Esophagus squamous epithelium (tissue), 5 donors: Measurements from ENCODE around the gene SIAH2. TPM values are rescaled to one million over a fixed set of nuclear protein-coding genes. Genes with fewer than 3 reads are reported as not detected.
A peak's percentile ranks its signal among the peaks of the same experiment; 100 is the strongest.

ENCODE experiments used
- DNase-seq: peaks from one replicate; lab custom pipeline; 2025; lab: John Stamatoyannopoulos, UW
- H3K27ac ChIP-seq, 4 donors: fragments of 200-600 bp; sonication (generic); one replicate each; pipeline ENCODE4 v1.5.1; 2016 to 2019; ENCODE audit warnings: mild to moderate bottlenecking in 1 of 4
- H3K27me3 ChIP-seq, 4 donors: fragments of 200-600 bp; sonication (generic); 1 replicate in 3 of 4; 2 replicates in 1 of 4; pipeline versions ENCODE4 v1.5.1 to v1.6.0; 2017 to 2021; ENCODE audit warnings: antibody characterized with exemption in 1 of 4
- H3K36me3 ChIP-seq, 3 donors: fragments of 200-600 bp; sonication (generic); one replicate each; pipeline ENCODE4 v1.5.1; 2016 to 2019
- H3K4me1 ChIP-seq, 3 donors: fragments of 200-600 bp; sonication (generic); one replicate each; pipeline ENCODE4 v1.5.1; 2017 to 2019
- H3K4me3 ChIP-seq, 4 donors: fragments of 200-600 bp; sonication (generic); 1 replicate in 3 of 4; 2 replicates in 1 of 4; pipeline ENCODE4 v1.5.1; 2016 to 2019; ENCODE audit warnings: mild to moderate bottlenecking in 2 of 4, moderate library complexity in 1 of 4
- H3K9me3 ChIP-seq, 3 donors: fragments of 200-600 bp; sonication (generic); one replicate each; pipeline ENCODE4 v1.5.1; 2016 to 2019
- POLR2A ChIP-seq, 4 donors: fragments of 450-650 bp; IDR thresholded peaks; one replicate each; pipeline ENCODE4 v1.6.1; 2017; ENCODE audit warnings: antibody characterized with exemption in 4 of 4, mild to moderate bottlenecking in 4 of 4, moderate library complexity in 3 of 4
- WGBS, 2 donors: methylation state at CpG; one replicate each; pipeline ENCODE4 v1.1.5; 2018; 5-methylcytosine and 5-hydroxymethylcytosine counted together
- intact Hi-C: fragments of 100-400 bp; cut with DNase I; formaldehyde crosslinking; loops from one replicate; pipeline ENCODE4 v1.15.0; 2022
- total RNA-seq, 4 donors: library from RNA; depleted of rRNA; stranded (reverse); fragments of >200 nt; gene quantifications; one replicate each; pipeline ENCODE4 v1.1.0, GENCODE V29; 2016
- TF ChIP-seq, protein P1 (sequence below), 6 experiments: fragments of 450-650 bp in 4 of 6; fragments of 200-600 bp in 2 of 6; sonication (generic) in 2 of 6; IDR thresholded peaks; one replicate each; pipeline ENCODE4 v1.5.1; 2016 to 2019; ENCODE audit warnings: antibody characterized with exemption in 6 of 6, mild to moderate bottlenecking in 4 of 6, moderate library complexity in 4 of 6
- donor health status: DM: yes; HTN: yes; CAD: no.

Gene SIAH2
- total RNA-seq, 4 donors from 2014 or later = 39.4 to 74.8 (median 51.8) TPM

GRCh38 chr3:150723946-150724345, 39.0 kb downstream of the SIAH2 start:
- Histone ChIP-seq H3K27me3 (no peaks in the 10 kb centered on the region), H3K27ac (peak overlapping the region; percentile 42 to 91 (median 75)), H3K9me3 (no peaks in the 10 kb centered on the region), H3K4me3 (no peak overlapping the region), H3K36me3 (no peaks in the 10 kb centered on the region), H3K4me1 (peaks cover 18 to 72% (median 32%) of the 10 kb centered on the region in 3 donors)
- DNase-seq = no peak
- TF ChIP-seq, protein P1, sequence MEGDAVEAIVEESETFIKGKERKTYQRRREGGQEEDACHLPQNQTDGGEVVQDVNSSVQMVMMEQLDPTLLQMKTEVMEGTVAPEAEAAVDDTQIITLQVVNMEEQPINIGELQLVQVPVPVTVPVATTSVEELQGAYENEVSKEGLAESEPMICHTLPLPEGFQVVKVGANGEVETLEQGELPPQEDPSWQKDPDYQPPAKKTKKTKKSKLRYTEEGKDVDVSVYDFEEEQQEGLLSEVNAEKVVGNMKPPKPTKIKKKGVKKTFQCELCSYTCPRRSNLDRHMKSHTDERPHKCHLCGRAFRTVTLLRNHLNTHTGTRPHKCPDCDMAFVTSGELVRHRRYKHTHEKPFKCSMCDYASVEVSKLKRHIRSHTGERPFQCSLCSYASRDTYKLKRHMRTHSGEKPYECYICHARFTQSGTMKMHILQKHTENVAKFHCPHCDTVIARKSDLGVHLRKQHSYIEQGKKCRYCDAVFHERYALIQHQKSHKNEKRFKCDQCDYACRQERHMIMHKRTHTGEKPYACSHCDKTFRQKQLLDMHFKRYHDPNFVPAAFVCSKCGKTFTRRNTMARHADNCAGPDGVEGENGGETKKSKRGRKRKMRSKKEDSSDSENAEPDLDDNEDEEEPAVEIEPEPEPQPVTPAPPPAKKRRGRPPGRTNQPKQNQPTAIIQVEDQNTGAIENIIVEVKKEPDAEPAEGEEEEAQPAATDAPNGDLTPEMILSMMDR (IDR thresholded peaks at IDR 0.05) = no peak
- TF ChIP-seq POLR2A (IDR thresholded peaks at IDR 0.05) = no peak
- intact Hi-C loops = loop anchor here (5.0 kb wide), 2 partner anchors 138 to 423 kb away; no protein-coding TSS in a partner anchor
- WGBS, 2 donors = 16 to 70% methylated on average over 4 to 5 of the region's 6 CpGs

- DNase-seq = no peak
- no peaks in the 10 kb centered on the region for H3K27me3 ChIP-seq
- intact Hi-C loops = loop anchor here (5.0 kb wide), 2 partner anchors 140 to 425 kb away; no protein-coding TSS in a partner anchor
- whole genome bisulfite sequencing, 2 donors = 91 to 92% methylated on average over 3 of the region's 3 CpGs
- H3K27ac ChIP-seq = peak overlapping the region in 1 of 4 donors; percentile 91
- H3K36me3 ChIP-seq = no peaks in the 10 kb centered on the region
- H3K9me3 ChIP-seq = no peaks in the 10 kb centered on the region
- peaks cover 9 to 56% (median 24%) of the 10 kb centered on the region in 3 donors for H3K4me1 ChIP-seq
- no peak overlapping the region for H3K4me3 ChIP-seq
- TF ChIP-seq, protein P1 (IDR thresholded peaks at IDR 0.05) = no peak
- TF ChIP-seq POLR2A (IDR thresholded peaks at IDR 0.05) = no peak
These were observed 40.7 kb downstream of the SIAH2 start for GRCh38 chr3:150722267-150722666.

DNA sequence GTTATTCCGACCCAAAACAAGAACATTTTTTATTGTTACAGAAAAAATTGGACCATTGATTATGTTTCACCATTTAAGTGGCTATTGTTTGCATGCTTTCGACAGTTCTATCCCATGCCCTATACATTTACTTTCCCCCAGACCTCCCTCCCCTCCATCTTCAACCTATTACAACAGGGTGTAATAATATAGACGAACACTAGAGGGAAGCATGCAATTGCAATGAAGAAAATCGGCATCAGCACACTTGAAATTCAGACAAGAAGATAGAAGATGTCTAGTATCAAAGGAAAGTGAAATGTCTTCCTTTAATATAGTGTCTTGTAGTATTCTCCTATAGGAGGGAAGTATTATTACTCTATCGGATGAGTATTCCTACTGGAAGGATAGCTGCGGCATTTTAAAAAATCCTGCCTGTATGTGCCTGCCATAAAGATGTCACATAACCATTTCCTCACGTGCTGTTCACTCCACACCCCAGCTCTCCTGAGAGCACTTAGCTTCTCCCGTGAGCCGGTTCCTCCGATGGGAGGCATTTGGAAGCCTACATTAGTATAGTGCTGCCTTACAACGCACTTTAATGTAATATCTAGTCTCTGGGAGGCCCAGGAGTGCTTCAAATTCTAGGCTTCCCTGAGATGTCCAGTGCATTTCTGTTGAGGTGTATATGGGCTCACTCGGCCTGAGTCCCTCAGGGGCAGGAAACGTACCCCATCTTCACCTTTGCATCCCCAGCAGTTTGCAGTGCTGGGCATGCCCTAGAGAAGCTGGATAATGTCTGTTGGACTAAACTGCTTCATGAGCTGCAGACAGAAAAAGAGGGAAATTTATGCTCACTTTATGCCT, 41.5 kb downstream of the SIAH2 start:
- Histone ChIP-seq H3K4me1 (peaks cover 7 to 48% (median 20%) of the 10 kb centered on the region in 3 donors), H3K4me3 (no peak overlapping the region), H3K27me3 (no peaks in the 10 kb centered on the region), H3K27ac (no peak overlapping the region), H3K9me3 (no peaks in the 10 kb centered on the region), H3K36me3 (no peaks in the 10 kb centered on the region)
- 12 to 27% methylated on average over 13 of the region's 13 CpGs for WGBS, 2 donors
- no peak for DNase-seq
- intact Hi-C loops = loop anchor here (5.0 kb wide), 2 partner anchors 141 to 426 kb away; no protein-coding TSS in a partner anchor
- TF ChIP-seq, protein P1 (IDR thresholded peaks at IDR 0.05) = peak; percentile 54 to 92 (median 85)
- TF ChIP-seq POLR2A (IDR thresholded peaks at IDR 0.05) = no peak

GRCh38 chr3:150720444-150720843, 42.5 kb downstream of the SIAH2 start:
- H3K4me1 ChIP-seq = peaks cover 5 to 37% (median 20%) of the 10 kb centered on the region in 3 donors
- H3K9me3 ChIP-seq = no peaks in the 10 kb centered on the region
- DNase-seq = no peak
- TF ChIP-seq, protein P1 (IDR thresholded peaks at IDR 0.05) = no peak
- TF ChIP-seq POLR2A (IDR thresholded peaks at IDR 0.05) = no peak
- intact Hi-C loops = loop anchor here (5.0 kb wide), 2 partner anchors 142 to 427 kb away; no protein-coding TSS in a partner anchor
- no peaks in the 10 kb centered on the region for H3K27me3 ChIP-seq
- WGBS, 2 donors = 69 to 73% methylated on average over 3 of the region's 3 CpGs
- H3K36me3 ChIP-seq = no peaks in the 10 kb centered on the region
- H3K27ac ChIP-seq = no peak overlapping the region
- no peak overlapping the region for H3K4me3 ChIP-seq

DNA sequence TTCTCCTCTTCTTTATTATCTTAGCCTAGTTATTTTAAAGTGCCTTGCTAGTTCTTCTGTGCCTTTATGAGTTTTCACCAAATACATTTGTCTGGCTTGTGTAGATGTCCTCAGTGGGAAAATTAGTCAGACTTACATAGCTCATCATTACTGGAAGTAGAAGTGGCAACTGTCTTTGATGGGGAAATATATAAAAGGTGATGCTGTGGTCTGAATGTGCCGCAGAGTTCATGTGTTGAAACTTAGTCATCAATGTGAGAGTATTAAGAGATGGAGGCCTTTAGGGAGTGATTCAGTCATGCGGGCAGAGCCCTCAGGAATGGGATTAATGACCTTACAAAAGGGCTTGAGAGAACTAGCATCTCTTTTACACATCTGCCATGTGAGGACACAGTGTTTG, 52.9 kb downstream of the SIAH2 start:
- DNase-seq = no peak
- TF ChIP-seq POLR2A (IDR thresholded peaks at IDR 0.05) = no peak
- TF ChIP-seq, protein P1 (IDR thresholded peaks at IDR 0.05) = no peak
- Histone ChIP-seq H3K9me3 (no peaks in the 10 kb centered on the region), H3K36me3 (peaks cover 0 to 12% (median 0%) of the 10 kb centered on the region in 3 donors), H3K4me3 (no peak overlapping the region), H3K4me1 (no peaks in the 10 kb centered on the region), H3K27ac (no peak overlapping the region), H3K27me3 (no peaks in the 10 kb centered on the region)
- intact Hi-C loops = no loop called here
- 75 to 92% methylated on average over 2 of the region's 2 CpGs for WGBS, 2 donors
